HG03108 (cell line): ENCODE data around the gene CHST8.

Source experiments
- ATAC-seq: cut with Tn5 transposase; IDR thresholded peaks from one replicate; pipeline ENCODE4 v1.9.1; 2021; ENCODE audit warnings: moderate library complexity; ENCODE audit not compliant: unreplicated experiment

CHST8 gene

GRCh38 chr19:33784432-33784831 lies 162.7 kb downstream of the CHST8 start:
- ATAC-seq: no peak

GRCh38 chr19:33785795-33786194 lies 164.0 kb downstream of the CHST8 start:
- no peak for ATAC-seq

DNA sequence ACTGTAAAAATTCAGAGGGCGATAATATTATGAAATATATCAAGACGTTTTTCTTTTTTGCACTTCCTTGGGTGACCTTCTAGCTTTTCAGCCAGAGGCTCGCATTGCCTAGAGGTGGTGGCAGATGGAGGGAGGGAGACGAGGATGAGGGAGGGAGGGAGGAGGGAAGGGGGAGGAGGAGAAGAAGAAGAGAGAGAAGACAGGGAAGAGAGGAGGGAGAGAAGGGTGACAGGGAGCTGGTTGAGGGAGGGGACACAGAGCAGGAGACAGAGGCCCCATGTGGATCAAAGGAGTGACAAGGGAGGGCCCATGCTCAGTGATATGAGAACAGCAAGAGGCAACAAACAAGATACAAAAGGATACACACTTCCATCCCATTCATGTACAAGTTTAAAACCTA lies 166.9 kb downstream of the CHST8 start:
- ATAC-seq: no peak

- ATAC-seq: no peak
Observed at GRCh38 chr19:33789344-33789743, 167.6 kb downstream of the CHST8 start.

DNA sequence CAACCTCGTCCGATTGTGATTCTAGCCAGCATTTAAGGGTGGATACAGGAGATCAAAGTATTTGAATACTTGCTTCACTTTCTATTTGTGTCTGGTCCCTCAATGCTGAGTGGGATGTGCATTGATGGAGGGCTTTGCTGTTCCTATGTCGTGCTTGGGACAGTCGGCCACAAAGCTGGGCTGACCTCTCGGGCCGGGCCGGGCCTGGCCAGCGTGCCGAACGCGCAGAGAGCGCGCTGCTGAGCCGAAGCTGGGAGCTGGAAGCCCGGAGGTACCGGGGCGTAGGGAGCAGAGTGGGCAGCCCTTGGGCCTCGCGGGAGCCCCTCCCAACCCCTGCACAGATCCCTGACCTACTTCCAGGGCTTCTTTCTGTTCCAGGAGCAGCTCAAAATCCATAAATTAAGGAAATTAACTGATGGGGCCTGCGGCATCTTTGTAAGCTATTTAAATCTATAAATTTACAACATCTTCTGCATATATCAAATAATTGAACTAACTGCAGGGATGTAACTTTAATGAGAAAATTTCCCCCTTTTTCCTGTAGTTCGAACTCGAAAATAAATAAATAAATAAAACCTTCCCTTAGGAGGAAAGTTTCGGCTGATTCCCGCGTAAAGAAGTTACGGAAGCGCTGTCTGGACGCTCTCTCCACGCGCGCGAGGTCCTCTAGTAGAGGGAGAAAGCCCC lies 173.1 kb downstream of the CHST8 start:
- ATAC-seq: no peak

- no peak for ATAC-seq
Observed at GRCh38 chr19:33795370-33796163, 173.8 kb downstream of the CHST8 start.

DNA sequence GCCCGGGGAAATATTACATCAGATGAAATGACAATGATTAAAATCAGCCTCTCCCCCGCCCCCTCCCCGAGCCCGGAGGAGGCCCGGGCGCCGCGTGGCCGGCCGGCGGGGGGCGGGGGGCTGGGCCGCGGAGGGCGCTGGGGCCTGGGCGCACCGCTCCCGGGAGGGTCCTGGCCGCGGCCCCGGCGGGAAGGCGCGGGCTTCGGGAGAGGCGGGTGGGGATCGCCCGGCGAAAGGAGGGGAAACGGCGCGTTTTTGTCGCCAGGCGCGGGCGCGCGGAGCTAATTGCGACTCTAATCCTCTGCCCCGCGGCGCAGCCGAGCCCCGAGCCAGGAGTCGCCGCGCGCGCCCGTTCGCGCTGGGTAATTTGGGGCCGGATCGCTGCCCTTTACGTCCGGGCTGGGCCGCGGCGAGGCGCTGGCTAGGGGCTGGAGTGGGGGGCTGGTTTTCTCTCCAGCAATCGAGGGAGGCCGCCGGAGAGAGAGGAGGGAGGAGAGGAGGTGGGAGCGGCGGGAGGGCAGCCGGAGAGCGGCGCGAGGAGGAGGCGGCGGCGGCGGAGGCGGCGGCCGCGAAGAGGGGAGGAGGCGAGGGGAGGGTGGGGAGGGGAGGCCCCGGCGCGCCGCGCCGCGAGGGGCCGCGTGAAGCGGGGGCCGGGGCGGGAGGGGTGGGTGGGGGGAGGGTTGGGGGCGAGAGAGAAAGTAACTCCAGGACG lies 174.6 kb downstream of the CHST8 start, which contains the start of gene KCTD15:
KCTD15 (plus strand) TSS at position 707 of the 712 bp plus-strand sequence. CDS start 3,585 bp downstream, outside the sequence.
- no peak for ATAC-seq

DNA sequence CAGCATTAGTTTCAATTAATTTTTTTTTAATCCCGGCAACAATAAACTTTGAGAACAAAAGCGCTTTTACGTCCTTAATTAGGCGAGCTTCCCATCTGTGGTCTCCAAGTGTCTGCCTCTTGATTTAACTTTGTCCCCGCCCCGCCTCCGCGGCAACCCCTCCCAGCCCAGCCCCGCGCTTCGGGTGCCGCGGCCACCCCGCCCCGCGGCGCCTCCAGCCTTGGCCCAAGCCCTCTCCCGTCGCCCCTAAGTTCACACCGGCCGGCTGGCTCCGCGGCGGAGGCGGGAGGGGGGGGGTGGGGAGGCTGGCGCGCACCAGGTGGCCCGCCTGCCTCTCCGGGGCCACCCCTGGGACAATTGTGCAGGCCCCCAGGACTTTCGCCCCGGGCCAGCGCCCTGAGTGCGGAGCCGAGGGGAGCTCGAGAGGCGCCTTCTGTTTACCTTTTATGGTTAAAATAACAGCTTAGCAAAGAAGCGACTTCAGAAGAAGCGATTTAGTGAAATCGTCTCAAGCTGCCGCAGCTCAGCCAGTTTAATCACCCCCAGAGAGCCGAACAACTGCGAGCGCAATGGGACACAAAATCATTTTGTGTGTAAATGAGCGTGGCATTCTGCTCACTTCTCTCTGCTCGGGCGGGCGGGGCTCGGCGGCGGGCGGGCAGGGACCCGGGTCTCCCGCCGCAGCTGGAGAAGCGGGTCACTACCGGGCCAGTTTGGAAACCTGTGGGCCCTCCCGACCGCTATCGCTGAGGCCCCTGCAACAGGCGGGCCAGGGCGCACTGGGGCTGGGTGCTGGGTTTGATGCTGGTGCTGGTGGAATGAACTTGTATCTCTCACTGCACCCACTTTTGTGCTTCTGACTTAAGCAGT lies 176.3 kb downstream of the CHST8 start:
- ATAC-seq: no peak

DNA sequence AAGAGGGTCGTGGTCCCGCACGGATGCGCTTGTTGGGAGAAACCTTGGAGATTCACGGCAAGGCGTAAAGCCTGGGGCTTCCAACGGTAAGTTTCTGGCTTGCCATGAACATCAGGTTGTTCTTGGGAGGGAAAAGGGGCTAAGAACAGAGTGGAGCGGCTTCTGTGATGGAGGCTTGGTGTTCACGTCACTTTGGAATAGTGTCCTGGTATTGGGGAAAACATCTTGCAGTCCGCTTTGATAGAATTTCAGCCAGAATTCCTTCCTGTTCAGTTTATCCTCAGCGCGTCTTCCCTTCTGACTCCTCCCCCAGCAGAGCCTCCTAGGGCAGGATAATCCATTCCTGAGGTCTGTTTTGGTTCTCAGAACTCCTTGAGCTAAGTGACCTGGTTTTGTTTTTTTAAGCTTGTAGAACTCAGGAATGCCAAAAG lies 176.9 kb downstream of the CHST8 start:
- no peak for ATAC-seq

DNA sequence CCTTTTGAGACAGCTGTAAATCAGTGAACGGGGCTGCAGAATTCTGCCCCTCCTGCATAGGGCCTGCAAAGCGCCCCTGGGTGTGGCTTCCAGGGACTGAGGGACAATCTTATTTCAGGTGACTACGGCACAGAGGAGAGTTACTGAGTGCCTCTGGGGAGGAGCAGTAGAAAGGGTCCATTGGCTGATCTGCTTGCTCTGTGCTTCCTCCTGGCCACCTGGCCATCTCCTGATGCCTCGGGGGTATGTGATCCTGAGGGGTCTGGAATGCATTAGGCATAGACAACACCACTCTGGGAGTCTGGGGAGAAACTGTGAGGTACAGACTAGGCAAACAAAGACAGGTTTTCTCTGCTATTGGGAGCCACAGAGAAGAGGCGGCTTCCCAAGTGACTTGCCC lies 177.7 kb downstream of the CHST8 start:
- no peak for ATAC-seq

DNA sequence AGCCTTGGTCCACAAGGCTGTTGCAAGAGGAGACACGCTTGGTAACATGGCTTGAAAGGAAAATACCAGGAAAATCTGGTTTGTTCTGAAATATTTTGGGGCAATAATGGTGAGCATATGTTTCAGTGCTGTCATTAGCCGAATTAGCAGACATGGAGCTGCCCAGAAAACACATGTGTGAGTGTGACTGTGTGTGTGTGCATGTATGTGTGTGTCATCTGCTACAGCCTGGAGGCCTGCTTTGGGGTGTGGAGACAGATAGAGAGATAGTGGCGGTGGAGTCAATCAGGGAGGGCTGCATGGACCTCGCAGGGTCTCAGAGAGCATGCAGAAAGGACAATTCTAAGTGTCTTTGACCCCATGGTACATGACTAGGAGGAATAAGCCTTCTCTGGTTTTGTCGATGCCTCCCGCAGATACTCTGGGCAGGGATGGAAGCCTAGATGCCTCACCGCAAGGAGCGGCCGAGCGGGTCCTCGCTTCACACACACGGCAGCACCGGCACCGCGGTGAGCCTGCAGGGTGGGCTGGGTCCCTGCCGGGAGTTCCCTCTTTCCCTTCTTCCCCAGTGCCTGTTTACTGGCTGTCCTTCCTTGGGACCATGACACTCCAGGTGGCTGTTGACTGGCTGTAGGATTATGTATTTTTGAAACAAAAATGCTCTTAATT lies 178.4 kb downstream of the CHST8 start:
- no peak for ATAC-seq

- ATAC-seq: no peak
Observed at GRCh38 chr19:33801411-33801810, 179.7 kb downstream of the CHST8 start.

DNA sequence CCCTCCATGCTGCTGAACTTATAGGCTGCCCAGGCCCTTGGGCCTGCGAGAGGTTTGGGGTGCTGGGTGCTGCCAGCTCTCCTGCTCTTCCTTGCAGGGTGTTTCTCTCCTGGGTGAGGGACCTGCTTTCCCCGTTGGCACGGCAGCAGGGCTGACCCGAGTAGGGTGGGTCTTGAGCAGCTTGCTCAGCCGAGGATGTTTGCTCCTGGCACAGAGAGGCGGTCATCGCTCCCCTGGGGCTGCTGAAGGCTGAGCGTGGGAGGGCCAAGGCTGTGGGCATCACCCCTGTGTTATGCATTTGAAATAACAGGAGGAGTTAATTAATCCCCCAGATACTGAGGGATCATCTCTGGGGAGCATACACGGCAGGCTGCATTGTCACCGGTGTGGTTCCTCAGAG lies 180.2 kb downstream of the CHST8 start:
- no peak for ATAC-seq

GRCh38 chr19:33802801-33803200 lies 181.0 kb downstream of the CHST8 start:
- no peak for ATAC-seq

DNA sequence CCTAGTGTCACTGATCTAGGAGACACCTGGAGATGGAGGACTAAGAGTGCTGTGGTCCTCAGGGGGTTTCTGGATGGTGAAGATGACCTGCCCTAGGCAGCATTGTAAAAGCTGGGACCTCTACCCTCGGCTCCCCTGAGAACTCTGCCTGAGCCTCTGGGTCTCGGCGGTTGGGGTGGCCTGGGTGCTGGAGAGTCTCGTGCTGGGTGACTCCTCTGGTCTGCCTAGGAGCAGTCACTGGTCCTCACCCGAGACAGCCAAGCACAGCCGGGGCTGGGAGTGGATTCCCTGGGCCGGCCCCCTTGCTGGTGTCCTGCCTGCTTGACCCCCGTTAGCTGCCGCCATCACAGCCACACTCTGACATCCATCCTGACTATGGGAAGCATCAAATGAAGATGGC lies 181.6 kb downstream of the CHST8 start:
- no peak for ATAC-seq

- ATAC-seq: no peak
Observed at GRCh38 chr19:33804021-33804799, 182.5 kb downstream of the CHST8 start.

DNA sequence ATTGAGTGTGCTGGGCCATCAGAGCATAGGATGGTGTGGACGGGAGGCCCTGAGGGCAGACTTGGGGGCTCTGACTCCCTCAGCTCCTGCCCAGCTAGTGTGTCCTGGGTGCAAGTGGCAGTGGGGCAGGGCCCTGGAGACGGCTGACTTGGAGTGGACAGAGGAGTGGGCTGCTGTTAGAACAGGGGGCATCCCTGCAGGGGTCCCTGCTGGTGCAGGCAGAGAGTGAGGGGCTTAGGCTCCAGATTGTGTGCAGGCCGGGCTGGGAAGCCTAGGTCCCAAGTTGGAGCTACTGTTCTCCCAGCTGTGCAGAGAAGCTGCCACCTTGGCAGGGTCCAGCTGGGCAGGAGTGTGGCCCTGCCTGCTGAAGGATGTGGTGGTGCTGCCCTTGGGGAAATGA lies 183.6 kb downstream of the CHST8 start:
- ATAC-seq: no peak

DNA sequence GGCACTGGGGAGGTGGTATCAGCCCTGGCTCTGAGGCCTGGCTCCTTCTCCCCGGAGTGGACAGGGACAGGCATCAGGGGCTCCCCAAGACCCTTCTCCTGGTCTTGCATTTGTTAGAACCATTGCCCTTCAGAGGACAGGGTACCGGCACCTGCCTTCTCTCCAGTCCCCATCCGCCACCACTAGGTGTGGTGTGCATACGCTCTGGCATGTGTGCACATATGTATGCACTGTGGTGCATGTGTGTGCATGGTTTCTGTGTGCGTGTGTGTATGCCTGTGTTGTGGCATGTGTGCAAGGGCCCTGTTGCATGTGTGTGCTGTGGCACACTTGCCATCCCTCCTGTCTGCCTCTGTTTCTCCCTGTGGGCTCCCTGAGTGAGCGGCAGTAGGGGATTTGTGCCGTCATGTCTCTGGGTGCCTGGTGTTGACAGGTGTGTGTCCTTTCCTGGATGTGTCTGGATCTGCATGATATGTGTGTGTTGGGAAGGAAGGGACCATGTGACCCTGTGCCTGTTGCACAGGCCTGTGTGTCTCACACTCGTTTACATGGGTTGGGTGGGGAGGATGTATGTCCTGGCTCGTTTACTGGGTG lies 184.2 kb downstream of the CHST8 start:
- ATAC-seq: no peak

GRCh38 chr19:33806434-33806881 lies 184.7 kb downstream of the CHST8 start:
- ATAC-seq: no peak
